ENCODE results near the gene RELN.

The RELN gene

DNA sequence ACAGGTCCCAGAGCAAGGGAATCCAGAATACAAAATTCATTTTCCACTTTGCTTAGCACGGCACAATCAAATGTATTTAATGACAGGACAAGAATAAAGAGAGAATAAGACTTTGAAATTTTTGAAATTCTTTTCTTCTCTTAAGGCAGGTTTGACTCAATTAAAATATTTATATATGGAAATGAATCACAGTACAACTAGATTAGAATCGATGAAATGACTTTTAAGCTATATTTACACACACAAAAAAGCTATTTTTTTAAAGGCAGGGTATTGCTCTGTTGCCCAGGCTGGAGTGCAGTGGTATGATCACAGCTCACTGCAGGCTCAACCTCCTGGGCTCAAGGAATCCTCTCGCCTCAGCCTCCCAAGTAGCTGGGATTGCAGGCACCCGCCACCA is 278.0 kb downstream of the RELN start:
- DNase-seq, result no peak

DNA sequence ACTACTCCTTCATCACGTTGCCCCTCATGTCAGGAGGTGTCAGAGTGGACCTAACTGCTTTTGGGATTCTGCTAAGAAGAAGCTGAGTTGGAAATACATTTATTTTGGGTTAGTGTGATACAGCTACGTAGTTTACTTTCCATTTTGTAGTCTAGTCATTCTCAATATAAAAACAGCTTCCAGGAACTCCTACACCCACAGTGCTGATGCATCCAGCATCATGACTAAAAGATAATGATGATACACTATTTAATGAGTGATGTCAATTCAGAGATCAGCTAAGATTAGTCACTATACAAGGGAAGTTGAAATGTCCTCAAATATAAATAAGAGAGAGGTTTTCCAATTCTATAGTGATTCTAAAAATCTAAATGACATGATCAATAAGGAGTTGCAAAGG is 279.2 kb downstream of the RELN start:
- no peak for DNase-seq

GRCh38 chr7:103706805-103707204 is 282.7 kb downstream of the RELN start:
- no peak for DNase-seq

- no peak for DNase-seq
Measured at GRCh38 chr7:103705542-103705941, 283.9 kb downstream of the RELN start.

- DNase-seq, result no peak
Measured at GRCh38 chr7:103704701-103705100, 284.8 kb downstream of the RELN start.

GRCh38 chr7:103702982-103703381 is 286.5 kb downstream of the RELN start:
- no peak for DNase-seq

GRCh38 chr7:103702454-103702853 is 287.0 kb downstream of the RELN start:
- DNase-seq, result no peak

GRCh38 chr7:103699032-103699431 is 290.4 kb downstream of the RELN start:
- no peak for DNase-seq

- no peak for DNase-seq
Measured at GRCh38 chr7:103698064-103698463, 291.4 kb downstream of the RELN start.

DNA sequence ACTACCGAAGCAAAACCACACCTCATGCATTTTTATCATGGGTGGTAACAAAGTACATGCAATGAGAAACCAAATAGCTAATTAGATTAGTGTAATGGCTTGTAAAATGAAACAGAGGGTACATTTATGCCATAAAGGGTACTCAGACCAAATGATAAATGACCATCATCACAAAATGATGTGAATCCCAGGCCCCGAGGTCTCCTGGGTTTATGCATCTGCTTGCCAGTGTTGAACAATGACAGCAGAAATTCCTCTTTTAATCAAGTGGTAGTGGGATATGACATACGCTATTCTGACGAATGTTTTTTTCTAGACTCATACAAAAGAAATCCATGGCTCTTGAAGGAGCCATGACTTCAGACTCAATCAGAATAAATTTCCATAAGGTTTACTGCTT is 293.9 kb downstream of the RELN start:
- no peak for DNase-seq

DNA sequence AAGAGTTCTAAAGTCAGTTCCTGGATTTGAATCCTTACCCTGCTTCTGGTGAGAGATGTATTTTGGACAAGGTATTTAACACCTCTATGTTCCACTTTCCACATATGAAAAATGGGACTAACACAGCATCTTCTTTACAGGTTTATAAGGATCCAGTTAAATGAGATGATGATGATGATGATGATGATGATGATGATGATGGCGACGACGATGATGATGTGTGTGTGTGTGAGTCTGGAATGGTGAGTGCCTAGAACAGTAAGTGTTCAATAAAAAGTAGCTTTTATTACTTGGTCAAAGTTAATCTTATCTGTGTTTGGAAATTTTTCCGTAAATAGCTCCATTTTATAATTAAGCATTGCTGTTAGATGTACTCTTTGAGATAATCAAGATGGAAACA is 295.2 kb downstream of the RELN start:
- no peak for DNase-seq

GRCh38 chr7:103691291-103691690 is 298.2 kb downstream of the RELN start:
- no peak for DNase-seq

DNA sequence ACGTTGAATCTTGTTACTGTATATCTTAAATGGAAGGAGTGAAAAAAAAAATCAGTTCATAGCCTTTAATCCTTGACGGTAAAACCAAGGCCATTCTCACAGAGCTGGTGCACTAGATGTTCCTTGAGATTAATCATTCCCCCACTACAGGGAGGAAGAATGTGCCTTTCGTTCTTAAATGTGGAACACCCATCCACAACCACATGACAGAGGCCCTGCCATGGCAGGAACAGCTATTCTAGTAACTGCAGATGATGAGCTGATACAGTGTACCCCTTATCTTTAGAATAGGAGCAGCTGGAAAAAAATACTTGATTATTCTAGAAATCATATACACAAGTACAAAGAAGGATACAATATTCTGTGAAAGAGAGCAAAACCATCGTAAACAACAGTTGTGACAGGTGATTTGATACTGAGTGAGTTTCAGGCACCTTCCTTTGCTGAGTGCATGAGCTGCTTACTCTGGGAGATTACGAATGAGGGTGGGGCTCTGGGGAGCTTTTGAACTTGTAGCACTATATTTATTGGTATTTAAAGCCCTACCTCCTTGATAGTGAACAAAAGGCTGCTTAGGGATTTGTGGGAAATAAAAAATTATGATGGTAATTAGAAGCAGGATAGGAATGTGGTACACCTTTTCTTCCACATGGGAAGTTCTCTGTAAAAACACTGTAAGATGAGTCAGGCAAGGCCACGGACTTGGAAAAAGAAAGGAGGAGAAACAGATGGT is 299.1 kb downstream of the RELN start:
- no peak for DNase-seq

GRCh38 chr7:103689255-103689654 is 300.2 kb downstream of the RELN start:
- no peak for DNase-seq

- no peak for DNase-seq
Measured at GRCh38 chr7:103687951-103688350, 301.5 kb downstream of the RELN start.

- no peak for DNase-seq
Measured at GRCh38 chr7:103687272-103687671, 302.2 kb downstream of the RELN start.

- no peak for DNase-seq
Measured at GRCh38 chr7:103686763-103687162, 302.7 kb downstream of the RELN start.

GRCh38 chr7:103686064-103686463 is 303.4 kb downstream of the RELN start:
- DNase-seq, result no peak

- no peak for DNase-seq
Measured at GRCh38 chr7:103685646-103686045, 303.8 kb downstream of the RELN start.

DNA sequence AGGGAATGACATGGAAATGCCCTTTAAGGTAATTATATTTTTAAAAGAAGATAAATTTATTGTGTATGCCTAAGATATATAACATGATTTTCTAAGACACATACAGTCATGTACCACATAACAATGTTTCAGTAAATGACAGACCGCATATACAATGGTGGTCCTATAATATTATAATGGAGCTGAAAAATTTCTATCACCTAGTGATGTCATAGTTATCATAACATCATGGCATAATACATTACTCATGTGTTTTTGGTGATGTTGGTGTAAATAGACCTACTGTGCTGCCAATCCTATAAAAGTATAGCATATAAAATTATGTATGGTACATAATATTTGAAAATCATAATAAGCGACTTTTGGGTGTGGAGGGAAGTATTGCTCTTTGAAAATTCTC is 306.1 kb downstream of the RELN start:
- no peak for DNase-seq

GRCh38 chr7:103680161-103681144 is 309.0 kb downstream of the RELN start:
- no peak for DNase-seq

DNA sequence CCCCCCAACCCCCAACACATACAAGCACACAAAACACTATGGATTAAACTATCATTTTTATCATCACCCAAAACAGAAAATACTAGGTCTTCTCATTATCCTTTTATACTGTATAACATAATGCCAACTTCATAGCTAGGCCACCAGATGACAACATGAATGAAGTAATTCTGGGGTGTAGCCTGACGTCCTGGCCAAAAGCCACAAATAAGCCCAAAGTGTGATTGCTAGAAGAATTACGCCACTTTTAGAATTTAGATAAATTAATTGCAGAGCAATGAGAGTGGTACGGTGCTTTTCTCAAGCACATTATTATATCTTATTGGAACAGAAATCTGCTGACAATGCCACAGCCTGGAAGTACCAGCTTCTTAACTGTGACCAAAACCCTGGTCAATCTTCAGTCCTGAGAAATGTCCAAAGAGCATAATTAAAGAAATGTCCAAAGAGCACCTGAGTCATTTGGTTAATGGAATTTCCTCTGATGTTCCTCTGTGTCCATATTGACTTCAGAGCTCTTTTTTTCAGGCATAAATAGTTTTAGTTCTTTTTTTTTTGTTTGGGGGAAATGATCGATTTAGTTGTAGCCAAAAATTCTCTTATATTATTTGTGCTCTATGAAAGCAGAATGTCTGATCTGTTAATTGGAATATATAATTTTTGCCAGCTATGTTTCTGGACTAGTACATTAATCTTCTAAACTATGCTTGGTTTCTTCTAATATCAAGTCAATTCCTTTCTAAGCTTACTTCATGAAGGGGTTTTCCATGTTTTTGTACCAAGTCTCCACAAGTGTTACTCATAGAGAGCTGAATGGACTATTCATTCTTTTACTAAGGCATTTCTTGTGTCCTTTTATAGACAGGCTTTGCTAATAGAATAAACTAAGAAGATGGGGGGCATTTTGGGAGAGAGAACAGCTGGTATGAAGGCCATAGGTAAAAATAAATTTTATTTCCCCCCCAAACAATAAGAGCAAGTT is 310.0 kb downstream of the RELN start:
- DNase-seq, result no peak

All from SIG-M5 (cell line).